ENCODE results near the gene RAD54L.
A peak's percentile ranks its signal among the peaks of the same experiment; 100 is the strongest.
"Not testable (repeated sequence)": the region's sequence is repeated elsewhere in the genome, so short reads cannot be mapped to it uniquely, and the experiment has no call there.

The RAD54L gene

GRCh38 chr1:46218443-46218842 is 29.1 kb upstream of the RAD54L start:
- no peak for DNase-seq (ENCODE audit: extremely low read depth, insufficient read length)
- H3K4me3 ChIP-seq (replicated peaks; ENCODE audit: low read depth, low read length), result no peak overlapping the region
- H3K27me3 ChIP-seq (replicated peaks; ENCODE audit: control insufficient read depth, insufficient read depth, low read length), result no peaks in the 10 kb centered on the region
- TF ChIP-seq CTCF (IDR thresholded peaks at IDR 0.05; ENCODE audit: insufficient read depth, low read length, poor library complexity, severe bottlenecking), result no peak
- H3K36me3 ChIP-seq (ENCODE audit: control insufficient read depth, insufficient read depth, low read length), result no peaks in the 10 kb centered on the region

GRCh38 chr1:46219551-46220520 is 27.7 kb upstream of the RAD54L start:
- no peak for DNase-seq (ENCODE audit: extremely low read depth, insufficient read length)
- no peaks in the 10 kb centered on the region for H3K27me3 ChIP-seq (replicated peaks; ENCODE audit: control insufficient read depth, insufficient read depth, low read length)
- TF ChIP-seq CTCF (IDR thresholded peaks at IDR 0.05; ENCODE audit: insufficient read depth, low read length, poor library complexity, severe bottlenecking), result no peak
- H3K36me3 ChIP-seq (ENCODE audit: control insufficient read depth, insufficient read depth, low read length), result no peaks in the 10 kb centered on the region
- H3K4me3 ChIP-seq (replicated peaks; ENCODE audit: low read depth, low read length), result no peak overlapping the region

- no peak for TF ChIP-seq CTCF (IDR thresholded peaks at IDR 0.05; ENCODE audit: insufficient read depth, low read length, poor library complexity, severe bottlenecking)
- Histone ChIP-seq H3K36me3 (ENCODE audit: control insufficient read depth, insufficient read depth, low read length) (no peaks in the 10 kb centered on the region), H3K27me3 (replicated peaks; ENCODE audit: control insufficient read depth, insufficient read depth, low read length) (no peaks in the 10 kb centered on the region), H3K4me3 (replicated peaks; ENCODE audit: low read depth, low read length) (no peak overlapping the region)
- no peak for DNase-seq (ENCODE audit: extremely low read depth, insufficient read length)
These were observed 26.8 kb upstream of the RAD54L start for GRCh38 chr1:46220808-46221207.

- Histone ChIP-seq H3K4me3 (replicated peaks; ENCODE audit: low read depth, low read length) (no peak overlapping the region), H3K36me3 (ENCODE audit: control insufficient read depth, insufficient read depth, low read length) (no peaks in the 10 kb centered on the region), H3K27me3 (replicated peaks; ENCODE audit: control insufficient read depth, insufficient read depth, low read length) (no peaks in the 10 kb centered on the region)
- no peak for TF ChIP-seq CTCF (IDR thresholded peaks at IDR 0.05; ENCODE audit: insufficient read depth, low read length, poor library complexity, severe bottlenecking)
- DNase-seq (ENCODE audit: extremely low read depth, insufficient read length), result no peak
These were observed 25.8 kb upstream of the RAD54L start for GRCh38 chr1:46221749-46222148.

GRCh38 chr1:46223055-46223454 is 24.5 kb upstream of the RAD54L start:
- not testable (repeated sequence) for H3K36me3 ChIP-seq (ENCODE audit: control insufficient read depth, insufficient read depth, low read length); H3K4me3 ChIP-seq (replicated peaks; ENCODE audit: low read depth, low read length); DNase-seq (ENCODE audit: extremely low read depth, insufficient read length); H3K27me3 ChIP-seq (replicated peaks; ENCODE audit: control insufficient read depth, insufficient read depth, low read length)

- Histone ChIP-seq H3K27me3 (replicated peaks; ENCODE audit: control insufficient read depth, insufficient read depth, low read length) (no peaks in the 10 kb centered on the region), H3K4me3 (replicated peaks; ENCODE audit: low read depth, low read length) (no peak overlapping the region), H3K36me3 (ENCODE audit: control insufficient read depth, insufficient read depth, low read length) (no peaks in the 10 kb centered on the region)
- TF ChIP-seq CTCF (IDR thresholded peaks at IDR 0.05; ENCODE audit: insufficient read depth, low read length, poor library complexity, severe bottlenecking), result peak; percentile 92
- peak; percentile 57 for DNase-seq (ENCODE audit: extremely low read depth, insufficient read length)
These were observed 24.1 kb upstream of the RAD54L start for GRCh38 chr1:46223472-46223943.
